Fibroblast of mammary gland (primary cell): Measurements from ENCODE around the gene PTPN21.

ENCODE experiments used
- DNase-seq: peaks from one replicate; pipeline ENCODE4 v3.0.0-alpha.2; 2010; ENCODE audit warnings: low read depth
- H3K4me3 ChIP-seq: 2 replicates; pipeline ENCODE4 v1.5.1; 2011; ENCODE audit warnings: low read depth, mild to moderate bottlenecking, low read length, moderate library complexity; ENCODE audit not compliant: control insufficient read depth
- TF ChIP-seq, protein P1 (sequence below): conservative IDR thresholded peaks from 2 replicates; pipeline ENCODE4 v1.5.1; 2011; ENCODE audit warnings: low read depth, low read length, inconsistent platforms; ENCODE audit not compliant: control insufficient read depth, insufficient read depth

Gene PTPN21

DNA sequence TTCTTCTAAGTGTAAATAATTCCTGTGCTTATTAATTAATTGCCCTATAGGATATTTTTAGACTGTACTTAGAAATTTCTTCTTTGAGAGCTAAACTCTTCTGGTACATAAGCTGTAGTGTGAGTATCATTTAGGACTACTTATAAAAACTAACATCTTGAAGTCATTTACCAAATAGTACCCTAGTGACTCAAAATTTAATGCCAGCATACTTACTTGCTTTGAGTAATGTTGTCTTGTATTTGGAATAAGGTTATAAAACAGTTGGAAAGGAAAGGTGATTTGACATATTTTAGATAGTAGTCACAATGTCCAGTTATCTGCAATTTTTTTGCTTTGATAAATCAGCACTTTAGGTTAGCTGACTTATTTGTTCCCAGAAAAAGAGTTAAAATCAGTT is 130.2 kb downstream of the PTPN21 start:
- H3K4me3 ChIP-seq: no peak overlapping the region
- TF ChIP-seq, protein P1, sequence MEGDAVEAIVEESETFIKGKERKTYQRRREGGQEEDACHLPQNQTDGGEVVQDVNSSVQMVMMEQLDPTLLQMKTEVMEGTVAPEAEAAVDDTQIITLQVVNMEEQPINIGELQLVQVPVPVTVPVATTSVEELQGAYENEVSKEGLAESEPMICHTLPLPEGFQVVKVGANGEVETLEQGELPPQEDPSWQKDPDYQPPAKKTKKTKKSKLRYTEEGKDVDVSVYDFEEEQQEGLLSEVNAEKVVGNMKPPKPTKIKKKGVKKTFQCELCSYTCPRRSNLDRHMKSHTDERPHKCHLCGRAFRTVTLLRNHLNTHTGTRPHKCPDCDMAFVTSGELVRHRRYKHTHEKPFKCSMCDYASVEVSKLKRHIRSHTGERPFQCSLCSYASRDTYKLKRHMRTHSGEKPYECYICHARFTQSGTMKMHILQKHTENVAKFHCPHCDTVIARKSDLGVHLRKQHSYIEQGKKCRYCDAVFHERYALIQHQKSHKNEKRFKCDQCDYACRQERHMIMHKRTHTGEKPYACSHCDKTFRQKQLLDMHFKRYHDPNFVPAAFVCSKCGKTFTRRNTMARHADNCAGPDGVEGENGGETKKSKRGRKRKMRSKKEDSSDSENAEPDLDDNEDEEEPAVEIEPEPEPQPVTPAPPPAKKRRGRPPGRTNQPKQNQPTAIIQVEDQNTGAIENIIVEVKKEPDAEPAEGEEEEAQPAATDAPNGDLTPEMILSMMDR: no peak
- DNase-seq: peak; percentile 60

DNA sequence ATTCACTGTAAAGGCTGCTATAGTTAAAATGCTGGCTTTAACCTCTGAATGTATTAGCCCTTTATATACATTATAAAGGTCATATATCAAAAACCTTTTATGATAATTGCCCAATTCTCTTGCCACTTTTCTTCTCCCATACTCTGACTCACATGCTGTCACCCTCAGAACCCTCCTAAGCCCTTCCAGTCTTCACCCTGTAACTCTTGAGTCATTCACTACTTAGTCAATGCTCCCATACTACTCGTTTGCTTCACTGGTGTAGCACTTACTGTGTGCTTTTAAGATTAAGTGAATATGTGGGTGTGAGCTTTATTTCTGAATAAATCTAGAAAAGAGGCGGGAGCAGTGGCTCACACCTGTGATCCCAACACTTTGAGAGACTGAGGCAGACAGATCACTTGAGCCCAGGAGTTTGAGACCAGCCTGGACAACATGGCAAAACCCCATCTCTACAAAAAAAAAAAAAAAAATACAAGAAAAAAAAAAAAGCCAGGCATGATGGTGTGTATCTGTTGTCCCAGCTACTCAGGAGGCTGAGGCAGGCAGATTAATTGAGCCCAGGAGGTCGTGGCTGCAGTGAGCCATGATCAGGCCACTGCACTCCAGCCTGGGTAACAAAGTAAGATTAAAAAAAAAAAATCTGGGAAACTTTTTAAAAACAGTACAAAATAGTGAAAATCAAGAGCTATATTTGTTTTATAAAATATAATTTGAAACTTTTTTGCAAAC is 131.7 kb downstream of the PTPN21 start:
- TF ChIP-seq, protein P1: no peak
- H3K4me3 ChIP-seq: no peak overlapping the region
- peak; percentile 92 for DNase-seq

DNA sequence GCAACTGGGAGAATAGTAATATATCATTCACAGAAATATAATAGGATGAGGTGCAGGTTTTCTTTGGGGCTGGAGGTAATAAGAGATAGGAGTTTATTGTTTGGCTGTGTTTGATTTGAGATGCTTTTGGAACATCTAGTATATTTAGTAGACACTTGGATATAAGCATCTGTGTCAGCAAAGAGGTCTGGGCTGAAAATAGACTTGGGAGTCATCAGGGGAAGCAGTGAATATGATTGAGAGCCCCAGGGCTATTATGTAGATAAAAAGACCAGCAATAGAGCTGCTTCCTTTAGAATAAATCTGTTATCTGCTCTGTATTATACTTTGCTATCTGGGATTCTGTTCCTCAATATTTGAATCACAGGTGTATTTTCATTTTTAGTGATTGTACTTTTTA is 132.8 kb downstream of the PTPN21 start:
- TF ChIP-seq, protein P1: no peak
- DNase-seq: no peak

DNA sequence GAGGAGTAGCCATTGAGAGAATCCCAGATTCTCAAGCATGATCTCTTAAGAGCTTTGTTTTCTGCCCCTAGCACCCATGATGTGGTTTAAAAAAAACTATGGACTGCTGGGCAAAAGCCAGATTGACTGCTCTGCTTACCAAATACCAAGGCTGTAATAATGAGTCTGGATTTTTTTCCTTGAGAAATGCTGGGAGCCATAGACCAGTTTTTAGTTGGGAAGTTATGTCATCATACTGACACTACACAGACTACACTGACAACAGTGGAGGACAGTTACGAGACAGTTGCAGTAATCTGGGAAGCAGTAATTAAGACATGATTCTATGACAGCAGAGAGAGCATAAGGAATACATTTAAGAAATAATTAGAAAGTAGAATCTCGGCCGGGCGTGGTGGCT is 133.5 kb downstream of the PTPN21 start:
- TF ChIP-seq, protein P1: no peak
- peak; percentile 17 for DNase-seq
- no peak overlapping the region for H3K4me3 ChIP-seq

More for the DNA sequence above, 132.8 kb downstream of the PTPN21 start:
- no peak overlapping the region for H3K4me3 ChIP-seq

DNA sequence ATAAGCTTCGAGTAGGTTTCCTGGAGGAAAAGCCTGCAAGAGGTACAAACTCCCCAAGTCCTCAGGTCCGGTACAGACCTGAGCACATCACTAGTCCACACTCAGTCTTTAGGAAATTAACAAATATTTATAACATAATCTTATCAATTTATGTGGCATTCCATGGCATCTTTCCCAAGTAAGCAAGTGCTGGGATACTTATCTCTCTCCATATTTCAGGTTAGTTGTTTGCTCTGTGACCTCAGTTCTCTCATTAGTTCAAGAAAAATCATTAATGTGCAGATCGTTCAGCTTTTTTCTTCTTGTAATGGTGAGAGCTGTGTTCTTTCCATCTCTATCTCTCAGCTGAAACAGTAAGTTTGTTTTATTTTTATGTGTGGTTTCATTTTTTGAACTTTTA is 134.6 kb downstream of the PTPN21 start:
- TF ChIP-seq, protein P1: no peak
- no peak for DNase-seq
- H3K4me3 ChIP-seq: no peak overlapping the region

DNA sequence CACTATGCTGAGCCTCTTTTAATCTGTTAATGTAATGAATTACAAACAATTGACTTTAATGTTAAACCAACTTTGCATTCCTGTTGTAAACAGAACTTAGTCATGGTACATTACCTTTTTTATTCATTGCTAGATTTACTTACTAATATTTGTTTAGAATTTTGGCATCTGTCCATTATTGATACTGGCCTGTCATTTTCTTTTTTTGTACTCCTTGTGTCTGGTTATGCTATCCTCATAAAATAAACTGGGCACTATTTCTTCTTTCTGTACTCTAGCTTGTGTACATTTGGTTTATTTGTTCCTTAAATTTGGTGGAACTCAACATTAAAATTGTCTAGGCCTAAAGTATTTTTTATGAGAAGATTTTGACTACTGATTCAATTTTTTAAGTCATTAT is 137.2 kb downstream of the PTPN21 start:
- H3K4me3 ChIP-seq: no peak overlapping the region

More for the DNA sequence above, 137.2 kb downstream of the PTPN21 start:
- TF ChIP-seq, protein P1: no peak
- DNase-seq: no peak
